ENCODE data around the gene TEKT1. TPM values are rescaled to one million over a fixed set of nuclear protein-coding genes. Genes with fewer than 3 reads are reported as not detected.

Gene TEKT1
- total and polyA plus RNA-seq, 9 of the 15 experiments (the other 6 are each of a cell fraction or from before 2014, with no cell fraction given) = 0.06 TPM; not detected in 8

GRCh38 chr17:6779411-6779810 is 52.1 kb downstream of the TEKT1 start:
- ChIA-PET CTCF (ENCODE audit: low intra/inter-chr PET ratio) (no interaction called here), POLR2A (no interaction called here)
- Histone ChIP-seq H2AFZ (ENCODE audit: low read depth, low read length) (no peak overlapping the region), H3K4me1 (replicated peaks in 1 of 2; ENCODE audit: control insufficient read depth in 2 of 2, insufficient read depth in 2 of 2, low read length in 2 of 2) (peaks cover 0 to 6% of the 10 kb centered on the region in 2 experiments; a peak in 1 of 5 replicates), H3K27me3 (ENCODE audit: control insufficient read depth in 2 of 2, insufficient read depth in 2 of 2, low read length in 2 of 2) (peaks cover 12 to 44% of the 10 kb centered on the region in 2 experiments; a peak in 4 of 5 replicates), H3K36me3 (ENCODE audit: control insufficient read depth, insufficient read depth, low read length) (no peaks in the 10 kb centered on the region), H3K9ac (ENCODE audit: insufficient read depth in 1 of 2, low read depth in 2 of 2, low read length in 2 of 2) (no peak overlapping the region), H3K4me2 (ENCODE audit: insufficient read depth, low read length) (no peak overlapping the region), H4K20me1 (replicated peaks; ENCODE audit: control insufficient read depth, insufficient read depth, low read length) (no peaks in the 10 kb centered on the region), H3K9me3 (replicated peaks; ENCODE audit: control insufficient read depth, insufficient read depth, low read depth, low read length) (no peaks in the 10 kb centered on the region), H3K9me1 (ENCODE audit: control insufficient read depth, insufficient read depth, low read length) (no peaks in the 10 kb centered on the region), H3K79me2 (ENCODE audit: control insufficient read depth, insufficient read depth, low read length) (no peaks in the 10 kb centered on the region), H3K4me3 (no peak overlapping the region), H3K27ac (ENCODE audit: extremely low read depth, low read depth, low read length) (no peak overlapping the region)
- in situ Hi-C loops (cut with MboI) = no loop called here
- intact Hi-C loops (cut with micrococcal nuclease) = no loop called here
- TF ChIP-seq SAFB2 (IDR thresholded peaks at IDR 0.05; ENCODE audit: borderline replicate concordance, low read depth, low read length, severe bottlenecking) = no peak
- no peak for TF ChIP-seq HNRNPUL1 (IDR thresholded peaks at IDR 0.05; ENCODE audit: low read length)
- no peak for TF ChIP-seq ZNF134 (CRISPR knock-in tag; conservative IDR thresholded peaks at IDR 0.05)
- no peak for TF ChIP-seq NR2C1 (IDR thresholded peaks at IDR 0.05)
- no peak for TF ChIP-seq NR2C1 (tag; IDR thresholded peaks at IDR 0.05)
- no peak for TF ChIP-seq SMAD4 (CRISPR knock-in tag; conservative IDR thresholded peaks at IDR 0.05)
- no peak for TF ChIP-seq SFPQ (IDR thresholded peaks at IDR 0.05; ENCODE audit: low read depth, low read length)
- TF ChIP-seq ZNF124 (CRISPR knock-in tag; IDR thresholded peaks at IDR 0.05) = no peak
- no peak for TF ChIP-seq DIDO1 (tag; IDR thresholded peaks at IDR 0.05; ENCODE audit: low read depth)
- no peak for TF ChIP-seq DLX4 (CRISPR knock-in tag; IDR thresholded peaks at IDR 0.05)
- TF ChIP-seq OTX1 (CRISPR knock-in tag; IDR thresholded peaks at IDR 0.05) = no peak
- TF ChIP-seq RBM22 (IDR thresholded peaks at IDR 0.05; ENCODE audit: low read depth, low read length, poor library complexity, severe bottlenecking) = no peak
- DNase-seq (ENCODE audit: extremely low read depth in 1 of 4, low spot score in 3 of 4) (no peak), ATAC-seq (no peak), FAIRE-seq (no peak)
- BruUV-seq (replicated peaks) = no TSS peak
- 4% methylated on average over 2 of the region's 2 CpGs for WGBS (ENCODE audit: insufficient coverage, low coverage, missing lambda C conversion rate)
